Mesothelial cell of epicardium (in vitro differentiated cells): Measurements from ENCODE around the gene PRKACA. TPM values are rescaled to one million over a fixed set of nuclear protein-coding genes. Genes with fewer than 3 reads are reported as not detected.

Experiments
- DNase-seq, 2 experiments: peaks; one replicate each; pipeline ENCODE4 v3.0.0; 2021; ENCODE audit warnings: low spot score in 2 of 2; ENCODE audit not compliant: unreplicated experiment in 2 of 2
- H3K27ac Mint-ChIP-seq: 2 replicates; pipeline ENCODE4 v1.8.0; 2021; ENCODE audit warnings: mixed read lengths
- H3K27me3 Mint-ChIP-seq: 2 replicates; pipeline ENCODE4 v1.8.0; 2021; ENCODE audit warnings: low read depth, mixed read lengths
- H3K36me3 Mint-ChIP-seq: 2 replicates; pipeline ENCODE4 v1.8.0; 2021; ENCODE audit warnings: mixed read lengths
- H3K4me1 Mint-ChIP-seq: 2 replicates; pipeline ENCODE4 v1.8.0; 2021; ENCODE audit warnings: mixed read lengths
- H3K4me3 Mint-ChIP-seq: 2 replicates; pipeline ENCODE4 v1.8.0; 2021; ENCODE audit warnings: mild to moderate bottlenecking, moderate library complexity, mixed read lengths
- H3K9me3 Mint-ChIP-seq: 2 replicates; pipeline ENCODE4 v1.8.0; 2021; ENCODE audit warnings: mixed read lengths
- total RNA-seq: library from RNA; stranded (reverse); gene quantifications from 3 replicates; pipeline ENCODE4 v1.2.1, GENCODE V29; 2021
- TF ChIP-seq, protein P1 (sequence below): fragments of 200-600 bp; sonication (generic); IDR thresholded peaks from one replicate; pipeline ENCODE4 v1.5.0; 2021; ENCODE audit warnings: antibody characterized with exemption; ENCODE audit not compliant: unreplicated experiment

The PRKACA gene
- total RNA-seq, 1 donor from 2014 or later, result 80.9 TPM

DNA sequence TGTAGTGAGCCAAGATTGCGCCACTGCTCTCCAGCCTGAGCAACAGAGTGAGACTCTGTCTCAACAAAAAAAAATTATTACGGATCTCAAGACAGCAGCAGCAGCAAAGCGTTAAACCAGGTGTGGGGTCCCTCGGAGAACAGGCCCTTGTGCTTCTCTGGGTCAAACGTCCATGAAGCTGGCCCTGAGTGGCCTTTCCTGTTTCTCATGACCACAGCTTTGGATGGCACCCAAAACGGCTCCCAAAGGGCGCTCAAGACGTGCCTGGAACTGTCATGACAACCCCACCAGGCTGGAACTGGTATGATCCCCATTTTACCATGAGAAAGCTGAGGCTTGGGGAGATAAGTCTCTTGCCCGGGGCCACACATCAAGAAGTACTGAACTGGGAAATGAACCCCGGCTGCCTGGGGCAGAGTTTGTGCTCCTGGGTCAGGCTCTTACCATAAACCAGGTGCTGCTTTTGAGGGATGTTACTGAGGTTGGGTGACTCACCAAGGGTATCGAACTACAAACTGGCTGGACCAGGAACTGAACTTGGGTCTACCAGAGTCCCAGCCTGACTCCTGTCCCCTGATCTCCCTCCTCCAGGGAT is 15.4 kb downstream of the PRKACA start:
- no peaks in the 10 kb centered on the region for H3K4me1 Mint-ChIP-seq
- H3K4me3 Mint-ChIP-seq, result no peak overlapping the region
- H3K9me3 Mint-ChIP-seq, result no peaks in the 10 kb centered on the region
- TF ChIP-seq, protein P1, sequence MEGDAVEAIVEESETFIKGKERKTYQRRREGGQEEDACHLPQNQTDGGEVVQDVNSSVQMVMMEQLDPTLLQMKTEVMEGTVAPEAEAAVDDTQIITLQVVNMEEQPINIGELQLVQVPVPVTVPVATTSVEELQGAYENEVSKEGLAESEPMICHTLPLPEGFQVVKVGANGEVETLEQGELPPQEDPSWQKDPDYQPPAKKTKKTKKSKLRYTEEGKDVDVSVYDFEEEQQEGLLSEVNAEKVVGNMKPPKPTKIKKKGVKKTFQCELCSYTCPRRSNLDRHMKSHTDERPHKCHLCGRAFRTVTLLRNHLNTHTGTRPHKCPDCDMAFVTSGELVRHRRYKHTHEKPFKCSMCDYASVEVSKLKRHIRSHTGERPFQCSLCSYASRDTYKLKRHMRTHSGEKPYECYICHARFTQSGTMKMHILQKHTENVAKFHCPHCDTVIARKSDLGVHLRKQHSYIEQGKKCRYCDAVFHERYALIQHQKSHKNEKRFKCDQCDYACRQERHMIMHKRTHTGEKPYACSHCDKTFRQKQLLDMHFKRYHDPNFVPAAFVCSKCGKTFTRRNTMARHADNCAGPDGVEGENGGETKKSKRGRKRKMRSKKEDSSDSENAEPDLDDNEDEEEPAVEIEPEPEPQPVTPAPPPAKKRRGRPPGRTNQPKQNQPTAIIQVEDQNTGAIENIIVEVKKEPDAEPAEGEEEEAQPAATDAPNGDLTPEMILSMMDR, result no peak
- peaks cover 13% of the 10 kb centered on the region for H3K36me3 Mint-ChIP-seq
- DNase-seq, result no peak
- H3K27me3 Mint-ChIP-seq, result no peaks in the 10 kb centered on the region
- no peak overlapping the region for H3K27ac Mint-ChIP-seq

DNA sequence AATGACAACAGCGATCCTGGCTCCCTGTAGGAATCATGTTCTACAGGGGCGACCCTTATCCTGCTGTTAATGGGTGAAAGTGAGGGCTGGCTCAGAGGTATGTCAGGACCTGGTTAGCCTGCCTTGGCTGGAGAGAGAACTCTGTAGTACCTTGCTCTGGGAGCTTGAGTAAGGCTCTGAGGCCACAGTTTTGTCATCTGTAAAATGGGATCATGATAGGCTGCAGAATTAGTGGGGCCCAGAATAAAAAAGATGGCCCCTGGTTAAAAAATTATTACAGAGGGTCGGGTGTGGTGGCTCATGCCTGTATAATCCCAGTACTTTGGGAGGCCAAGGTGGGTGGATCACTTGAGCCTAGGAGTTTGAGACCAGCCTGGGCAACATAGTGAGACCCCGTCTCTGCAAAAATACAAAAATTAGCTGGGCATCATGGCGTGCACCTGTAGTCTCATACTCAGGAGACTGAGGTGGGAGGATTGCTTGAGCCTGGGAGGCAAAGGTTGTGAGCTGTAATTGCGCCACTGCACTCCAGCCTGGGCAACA is 16.5 kb downstream of the PRKACA start:
- TF ChIP-seq, protein P1, result no peak
- H3K4me3 Mint-ChIP-seq, result no peak overlapping the region
- H3K4me1 Mint-ChIP-seq, result no peaks in the 10 kb centered on the region
- no peak for DNase-seq
- peaks cover 19% of the 10 kb centered on the region for H3K36me3 Mint-ChIP-seq
- no peaks in the 10 kb centered on the region for H3K9me3 Mint-ChIP-seq
- H3K27ac Mint-ChIP-seq, result no peak overlapping the region
- H3K27me3 Mint-ChIP-seq, result no peaks in the 10 kb centered on the region

DNA sequence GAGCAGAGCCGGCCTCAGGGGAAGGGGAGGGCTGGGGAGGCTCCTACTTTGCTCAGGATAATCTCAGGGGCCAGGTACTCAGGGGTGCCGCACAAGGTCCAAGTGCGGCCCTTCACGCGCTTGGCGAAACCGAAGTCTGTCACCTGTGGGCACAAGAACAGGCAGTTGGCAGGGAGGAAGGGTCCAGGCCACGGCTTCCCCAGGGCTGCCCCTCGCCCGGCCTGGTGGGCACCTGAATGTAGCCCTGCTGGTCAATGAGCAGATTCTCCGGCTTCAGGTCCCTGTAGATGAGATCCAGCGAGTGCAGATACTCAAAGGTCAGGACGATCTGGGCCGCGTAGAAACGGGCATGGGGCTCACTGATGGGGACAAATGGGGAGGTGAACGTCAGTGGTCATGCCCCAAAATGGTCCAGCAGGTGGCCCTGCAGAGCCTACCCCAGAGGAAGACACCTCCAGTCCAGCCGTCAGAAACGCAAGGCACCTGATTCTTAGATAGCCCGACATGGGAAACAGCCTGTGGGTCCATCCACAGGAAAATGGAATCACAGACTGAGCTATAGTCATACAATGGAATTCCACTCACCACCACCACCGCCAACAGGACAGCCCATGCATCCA is 19.9 kb downstream of the PRKACA start:
- no peaks in the 10 kb centered on the region for H3K4me1 Mint-ChIP-seq
- peaks cover 27% of the 10 kb centered on the region for H3K36me3 Mint-ChIP-seq
- H3K27ac Mint-ChIP-seq, result no peak overlapping the region
- H3K9me3 Mint-ChIP-seq, result peaks cover 4% of the 10 kb centered on the region
- no peak overlapping the region for H3K4me3 Mint-ChIP-seq
- TF ChIP-seq, protein P1, result no peak
- H3K27me3 Mint-ChIP-seq, result no peaks in the 10 kb centered on the region
- peak in 1 of 2 experiments; percentile 35 for DNase-seq

DNA sequence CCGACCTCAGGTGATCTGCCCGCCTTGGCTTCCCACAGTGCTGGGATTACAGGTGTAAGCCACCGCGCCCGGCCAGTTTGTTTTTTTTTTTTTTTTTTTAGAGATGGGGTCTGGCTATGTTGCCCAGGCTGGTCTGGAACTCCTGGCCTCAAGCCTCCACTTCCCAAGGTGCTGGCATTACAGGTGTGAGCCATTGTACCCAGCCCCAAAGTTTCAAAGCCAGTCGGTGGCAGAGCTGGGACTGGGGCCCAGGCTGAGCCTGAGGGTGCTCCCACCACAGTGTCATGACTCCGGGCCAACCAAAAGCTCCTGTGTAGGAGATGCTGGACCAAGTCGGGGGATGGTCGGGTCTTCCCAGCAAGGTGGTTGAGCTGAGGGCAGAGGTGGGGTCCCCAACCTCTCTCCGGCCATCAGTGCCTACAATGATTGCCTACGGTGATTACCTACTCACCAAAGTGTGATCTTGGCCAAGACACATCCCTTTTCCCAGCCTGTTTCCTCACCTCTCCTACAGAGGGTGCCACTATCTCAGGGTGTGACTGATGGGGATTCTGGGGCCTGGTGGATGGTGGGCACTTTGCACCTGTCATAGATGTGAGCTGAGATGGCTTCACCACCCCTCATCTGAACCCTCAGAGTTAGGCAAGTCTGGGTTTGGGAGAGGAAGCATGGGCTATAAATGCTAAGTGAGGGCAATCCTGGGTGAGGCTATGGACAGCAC is 21.1 kb downstream of the PRKACA start:
- Mint-ChIP-seq H3K4me3 (no peak overlapping the region), H3K36me3 (peaks cover 27% of the 10 kb centered on the region), H3K27me3 (no peaks in the 10 kb centered on the region), H3K4me1 (peaks cover 8% of the 10 kb centered on the region), H3K9me3 (peaks cover 4% of the 10 kb centered on the region), H3K27ac (no peak overlapping the region)
- TF ChIP-seq, protein P1, result no peak
- DNase-seq, result no peak

DNA sequence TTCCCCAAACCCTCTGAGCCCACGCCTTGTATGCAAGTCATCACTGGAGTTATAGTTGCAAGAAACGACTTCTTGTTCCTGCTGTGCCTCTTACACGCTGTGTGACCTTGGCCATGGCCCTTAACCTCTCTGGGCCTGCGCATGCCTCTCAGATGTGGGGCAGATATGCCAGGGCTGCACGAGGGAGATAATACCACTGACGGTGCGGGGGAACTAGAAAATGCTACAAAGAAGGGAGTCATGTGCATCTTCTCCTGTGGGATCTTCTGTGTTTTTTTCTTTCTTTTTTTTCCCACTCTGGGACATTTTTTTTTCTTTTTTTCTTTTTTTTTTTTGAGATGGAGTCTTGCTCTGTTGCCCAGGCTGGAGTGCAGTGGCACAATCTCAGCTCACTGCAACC is 22.7 kb downstream of the PRKACA start:
- no peak for DNase-seq
- Mint-ChIP-seq H3K27me3 (no peaks in the 10 kb centered on the region), H3K9me3 (peaks cover 4% of the 10 kb centered on the region), H3K27ac (no peak overlapping the region), H3K36me3 (peaks cover 22% of the 10 kb centered on the region), H3K4me3 (no peak overlapping the region), H3K4me1 (peaks cover 9% of the 10 kb centered on the region)
- TF ChIP-seq, protein P1, result no peak
